NCI-H2171 treated with DMSO at 0.1 percent for 48 hours (cell line): Measurements from ENCODE around the gene SETDB1.
"Not testable (repeated sequence)": the region's sequence is repeated elsewhere in the genome, so short reads cannot be mapped to it uniquely, and the experiment has no call there.

Experiments used
- DNase-seq: peaks from one replicate; lab custom pipeline; 2025; lab: John Stamatoyannopoulos, UW

The SETDB1 gene

DNA sequence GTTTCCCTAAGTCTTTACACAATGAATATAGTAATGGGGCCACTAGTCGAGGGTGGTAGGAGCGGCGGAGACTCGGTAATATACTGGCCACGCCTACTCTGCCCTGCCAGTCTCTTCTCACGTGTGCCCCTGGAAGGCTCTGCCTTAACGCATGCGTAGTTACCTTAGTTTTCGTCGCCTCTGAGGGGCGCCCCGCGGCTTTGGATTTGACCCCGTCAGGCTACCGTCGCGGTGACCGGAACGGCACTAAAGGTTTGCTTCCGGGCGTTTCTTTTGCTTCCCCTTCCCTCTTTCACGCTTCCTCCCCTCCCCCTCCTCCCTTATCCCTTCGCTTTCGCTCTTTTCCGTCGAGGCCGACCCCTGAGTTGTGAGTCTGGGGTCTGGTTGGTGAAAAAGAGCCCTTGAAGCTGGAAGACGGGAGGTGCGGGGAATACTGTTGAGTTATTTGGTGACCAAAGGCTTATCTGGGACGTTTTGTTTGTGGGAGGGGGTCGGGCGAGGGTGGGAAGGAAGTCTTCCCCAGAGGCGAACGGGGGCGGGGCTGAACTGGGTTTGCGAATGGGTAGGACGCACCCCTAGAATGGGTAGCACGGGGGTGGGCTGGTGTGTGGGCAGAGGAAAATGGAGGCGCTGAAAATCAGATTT, at the start of gene SETDB1:
TSS of gene SETDB1 (plus strand) at position 267 of the 645 bp plus-strand sequence. CDS start 1,352 bp downstream, outside the sequence.
- peak; percentile 99 for DNase-seq

DNA sequence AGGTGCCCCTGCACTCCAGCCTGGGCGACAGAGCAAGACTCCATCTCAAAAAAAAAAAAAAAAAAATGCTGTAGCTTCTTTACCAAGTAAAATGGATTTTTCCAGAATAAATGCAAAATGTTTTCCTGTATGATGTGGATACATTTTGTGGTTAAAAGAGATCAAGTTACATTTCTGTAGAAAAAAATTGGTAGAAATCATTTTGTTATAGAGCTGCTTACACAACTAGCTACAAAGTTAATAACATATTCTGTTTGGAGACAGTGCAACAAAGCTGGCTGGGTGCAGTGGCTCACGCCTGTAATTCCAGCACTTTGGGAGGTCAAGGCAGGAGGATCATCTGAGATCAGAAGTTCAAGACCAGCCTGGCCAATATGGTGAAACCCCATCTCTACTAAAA, 47.2 kb upstream of the SETDB1 start:
- DNase-seq: not testable (repeated sequence)

DNA sequence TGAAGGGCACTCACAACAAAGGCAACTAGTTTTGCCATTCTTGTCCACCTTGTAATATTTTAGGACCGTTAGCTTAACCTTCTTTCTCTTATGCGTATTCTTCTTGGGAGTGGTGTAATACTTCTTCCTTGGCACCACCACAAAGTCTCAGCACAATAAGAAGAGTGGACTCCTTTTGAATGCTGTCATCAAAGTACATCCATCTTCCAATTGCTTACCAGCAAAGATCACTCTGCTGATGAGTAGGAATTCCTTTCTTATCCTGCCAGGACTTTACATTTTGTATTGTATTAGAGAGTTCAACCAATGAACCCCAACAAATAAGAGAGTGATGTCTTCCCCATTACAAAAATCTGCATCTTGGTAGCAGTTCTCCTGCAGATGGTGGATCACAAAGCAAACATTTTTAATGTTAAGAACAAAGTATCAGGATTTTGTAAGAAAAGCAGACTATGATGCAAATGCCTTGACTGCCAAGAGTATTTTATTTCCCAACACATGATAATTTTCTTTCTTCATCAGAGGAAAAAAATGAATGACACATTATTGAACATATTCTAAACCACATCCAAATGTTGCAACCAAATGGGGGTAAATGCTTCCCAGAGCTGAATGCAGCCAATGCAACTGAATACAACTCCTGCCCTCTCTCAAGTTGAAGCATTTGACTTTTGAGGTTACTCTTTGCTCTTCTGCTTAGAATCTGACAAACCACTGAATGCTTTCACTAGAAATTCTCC, 44.7 kb upstream of the SETDB1 start:
- DNase-seq: no peak

DNA sequence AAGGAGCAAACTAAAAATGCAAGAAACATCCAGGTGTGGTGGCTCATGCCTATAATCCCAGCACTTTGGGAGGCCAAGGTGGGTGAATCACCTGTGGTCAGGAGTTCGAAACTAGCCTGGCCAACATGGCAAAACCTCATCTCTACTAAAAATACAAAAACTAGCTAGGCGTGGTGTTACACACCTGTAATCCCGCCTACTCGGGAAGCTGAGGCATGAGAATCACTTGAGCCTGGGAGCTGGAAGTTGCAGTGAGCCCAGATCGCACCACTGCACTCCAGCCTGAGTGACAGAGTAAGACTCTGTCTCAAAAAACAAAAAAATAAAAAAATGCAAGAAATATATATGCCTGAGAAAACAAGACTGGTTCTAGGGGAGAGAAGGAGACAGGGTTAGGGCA, 43.0 kb upstream of the SETDB1 start:
- DNase-seq: not testable (repeated sequence)

DNA sequence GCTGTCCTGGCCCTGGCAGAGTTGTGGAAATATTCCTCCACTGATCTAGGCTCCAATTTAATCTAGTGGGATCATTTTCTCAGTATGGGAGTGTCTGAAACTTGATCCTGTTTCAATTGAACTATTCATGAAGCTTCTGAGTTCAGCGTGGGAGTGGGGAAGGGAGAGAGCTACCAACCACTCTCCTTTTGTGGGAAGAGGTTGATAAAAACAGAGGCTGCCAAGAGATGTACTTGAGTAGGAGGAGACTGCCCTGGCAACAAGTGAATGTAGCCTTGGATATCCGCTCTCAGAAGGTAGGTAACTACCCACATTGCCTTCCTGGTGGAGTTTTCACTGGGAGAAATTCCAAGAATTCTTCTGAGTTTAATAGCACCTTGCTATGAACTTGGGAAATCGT, 39.1 kb upstream of the SETDB1 start, which contains the start of gene CTXND2:
TSS of gene CTXND2 (plus strand) at position 119 of the 400 bp plus-strand sequence. CDS start 25,179 bp downstream, outside the sequence.
- DNase-seq: no peak

DNA sequence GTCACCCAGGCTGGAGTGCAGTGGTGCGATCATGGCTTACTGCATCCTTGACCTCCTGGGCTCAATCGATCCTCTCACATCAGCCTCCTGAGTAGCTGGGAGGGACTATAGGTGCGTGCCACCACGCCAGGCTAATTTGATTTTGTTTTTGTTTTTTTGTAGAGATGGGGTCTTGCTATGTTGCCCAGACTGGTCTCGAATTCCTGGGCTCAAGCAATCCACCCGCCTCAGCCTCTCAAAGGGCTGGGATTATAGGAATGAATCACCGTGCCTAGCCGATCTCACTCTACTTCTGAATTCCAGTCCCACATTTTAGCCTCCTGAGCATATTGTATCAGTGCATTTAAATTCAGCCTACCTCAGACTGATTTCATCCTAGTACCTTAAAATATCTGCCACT, 37.4 kb upstream of the SETDB1 start:
- no peak for DNase-seq

DNA sequence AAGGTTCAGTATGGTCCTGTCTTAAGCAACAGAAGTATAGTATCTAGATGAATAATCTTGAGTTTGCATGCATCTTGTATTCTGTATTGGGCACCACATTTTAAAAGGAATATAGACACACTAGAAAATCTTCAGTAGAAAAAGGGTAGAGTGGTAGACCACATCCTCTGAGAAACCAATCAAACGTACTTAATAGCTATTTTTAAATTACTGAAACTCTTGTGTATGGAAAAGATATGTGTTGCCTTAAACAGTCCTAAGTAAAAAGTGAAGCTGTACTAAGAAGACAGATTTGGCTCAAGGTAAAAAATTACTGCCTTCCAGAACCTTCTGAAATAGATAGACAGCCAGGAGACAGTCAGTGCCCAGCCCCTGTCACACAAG, 36.1 kb upstream of the SETDB1 start:
- DNase-seq: no peak

DNA sequence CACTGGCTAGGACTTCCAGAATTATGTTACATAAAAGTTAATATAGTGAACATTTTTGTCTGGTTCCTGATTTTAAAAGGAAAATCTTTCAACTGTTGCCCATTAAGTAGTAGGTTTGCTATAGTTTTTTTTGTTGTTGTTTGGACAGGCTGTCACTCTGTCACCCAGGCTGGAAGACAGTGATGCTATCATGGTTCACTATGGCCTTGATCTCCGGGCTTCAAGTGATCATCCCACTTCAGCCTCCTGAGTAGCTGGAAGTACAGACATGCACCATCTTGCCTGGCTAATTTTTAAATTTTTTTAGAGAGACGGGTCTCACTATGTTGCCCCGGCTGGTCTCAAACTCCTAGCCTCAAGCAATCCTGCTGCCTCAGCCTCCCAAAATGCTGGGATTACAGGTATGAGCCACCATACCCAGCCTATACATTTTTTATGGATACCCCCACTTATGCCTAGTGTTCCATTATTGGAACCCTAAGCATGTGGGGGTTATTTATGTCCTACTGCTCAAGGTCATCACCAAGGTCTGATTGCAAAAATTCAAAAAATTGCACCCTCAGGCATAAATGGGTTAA, 32.7 kb upstream of the SETDB1 start:
- no peak for DNase-seq

DNA sequence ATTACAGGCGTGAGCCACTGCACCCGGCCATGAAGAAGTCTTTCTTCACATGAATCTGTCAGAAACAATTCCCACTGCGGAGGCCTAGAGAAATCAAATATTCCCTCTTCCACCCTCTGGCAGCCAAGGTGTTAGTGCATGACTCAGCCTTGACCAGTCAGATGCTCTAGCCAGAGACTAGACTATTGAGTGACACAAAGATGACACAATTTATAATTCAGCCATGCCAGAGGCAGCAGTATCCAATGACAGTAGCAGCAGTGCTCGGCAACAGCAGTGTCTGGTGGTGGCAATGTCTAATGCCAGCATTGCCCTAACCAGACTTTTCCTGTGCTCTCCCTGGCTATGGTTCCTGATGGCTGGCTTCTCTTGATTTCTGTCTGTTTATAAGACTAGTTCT, 30.5 kb upstream of the SETDB1 start:
- DNase-seq: no peak

DNA sequence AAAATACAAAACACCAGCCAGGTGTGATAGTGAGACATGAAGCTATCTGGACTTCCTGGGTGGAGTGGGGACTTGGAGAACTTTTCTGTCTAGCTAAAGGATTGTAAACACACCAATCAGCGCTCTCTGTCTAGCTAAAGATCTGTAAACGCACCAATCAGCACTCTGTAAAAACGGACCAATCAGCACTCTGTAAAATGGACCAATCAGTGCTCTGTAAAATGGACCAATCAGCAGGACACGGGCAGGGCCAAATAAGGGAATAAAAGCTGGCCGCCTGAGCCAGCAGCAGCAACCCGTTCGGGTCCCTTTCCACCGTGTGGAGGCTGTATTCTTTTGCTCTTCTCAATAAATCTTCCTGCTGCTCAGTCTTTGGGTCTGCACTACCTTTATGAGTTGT, 26.4 kb upstream of the SETDB1 start:
- not testable (repeated sequence) for DNase-seq

DNA sequence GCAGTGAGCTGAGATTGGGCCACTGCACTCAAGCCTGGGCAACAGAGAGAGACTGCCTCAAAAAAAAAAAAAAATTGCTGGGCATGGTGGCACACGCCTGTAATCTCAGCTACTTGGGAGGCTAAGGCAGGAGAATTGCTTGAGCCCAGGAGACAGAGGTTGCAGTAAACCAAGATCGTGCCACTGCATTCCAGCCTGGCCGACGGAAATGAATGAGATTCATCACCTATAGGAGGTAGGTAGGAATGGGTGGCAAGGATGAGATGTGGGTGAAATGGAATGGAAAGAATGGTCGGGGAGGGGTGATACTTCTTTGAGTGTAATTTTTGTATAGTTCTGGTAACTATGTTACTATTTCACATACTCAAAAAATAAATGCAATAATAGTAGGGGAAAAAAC, 23.8 kb upstream of the SETDB1 start:
- DNase-seq: no peak

DNA sequence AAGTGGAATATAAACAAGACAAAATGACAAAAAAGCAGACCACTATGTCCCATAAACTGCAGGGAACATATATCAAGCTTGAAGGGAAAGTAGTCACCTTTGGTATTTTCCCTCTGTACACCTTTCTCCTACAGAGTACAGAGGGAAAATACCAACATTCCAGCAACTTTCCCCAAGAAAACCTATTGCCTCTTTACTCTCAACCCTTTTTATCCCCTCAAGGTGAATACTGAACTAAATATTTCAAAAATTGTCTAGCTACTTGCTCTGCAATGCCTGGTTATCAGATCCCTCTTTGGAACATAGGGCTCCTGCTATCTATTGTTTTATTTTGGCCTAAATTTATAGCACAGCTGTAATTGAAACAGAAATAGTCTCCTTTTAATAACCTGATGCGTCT, 23.4 kb upstream of the SETDB1 start:
- no peak for DNase-seq

DNA sequence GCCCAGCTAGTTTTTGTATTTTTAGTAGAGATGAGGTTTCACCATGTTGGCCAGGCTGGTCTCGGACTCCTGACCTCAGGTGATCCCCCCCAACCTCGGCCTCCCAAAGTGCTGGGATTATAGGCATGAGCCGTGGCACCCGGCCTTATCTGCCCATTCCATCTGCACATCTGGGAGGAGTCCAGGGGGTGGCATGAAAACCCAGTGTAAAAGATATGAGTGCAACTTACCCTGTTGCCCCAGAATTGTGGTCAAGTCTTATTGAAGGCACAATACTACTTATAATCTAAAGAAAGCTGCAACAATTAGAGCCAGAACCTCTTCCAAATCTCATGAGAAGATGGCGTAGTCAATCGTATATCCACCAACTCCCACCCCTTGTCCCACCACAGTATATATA, 20.9 kb upstream of the SETDB1 start:
- no peak for DNase-seq

DNA sequence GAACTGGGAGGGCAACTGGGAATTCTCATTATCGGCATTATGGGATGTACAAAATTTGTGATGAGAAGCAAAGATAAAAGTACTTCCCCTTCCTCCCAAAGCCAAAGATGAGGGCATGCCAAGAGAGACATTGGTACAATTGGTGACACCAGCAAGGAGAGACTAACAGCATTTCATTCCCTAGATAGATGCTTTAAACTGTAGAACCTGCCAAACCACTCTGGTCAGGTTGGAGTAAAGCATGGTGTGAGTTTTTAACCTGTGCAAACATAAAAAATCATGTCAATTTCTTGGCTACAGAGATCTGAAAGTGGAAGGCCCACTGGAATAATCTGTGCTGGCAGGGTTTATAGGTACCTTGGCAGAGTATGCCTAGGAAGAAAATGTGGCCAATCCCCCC, 19.8 kb upstream of the SETDB1 start:
- no peak for DNase-seq

DNA sequence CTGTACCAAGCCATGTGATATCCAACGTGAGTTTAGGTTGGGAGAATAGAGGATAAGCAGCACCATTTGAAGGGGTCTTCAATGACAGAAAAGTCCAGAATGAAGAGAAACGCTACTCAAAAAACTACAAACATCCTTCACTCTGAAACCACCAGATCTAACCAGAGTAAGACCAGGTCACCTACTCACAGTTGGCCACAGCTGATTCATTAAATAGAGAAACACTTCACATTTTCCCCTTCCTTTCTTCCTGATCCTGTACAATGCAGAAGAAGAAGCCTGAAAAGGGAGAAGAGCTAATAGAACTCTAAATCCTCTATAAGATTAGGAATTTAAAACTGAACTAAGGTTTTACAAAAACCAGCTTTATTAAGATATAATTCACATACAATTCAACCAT, 19.4 kb upstream of the SETDB1 start:
- DNase-seq: no peak

DNA sequence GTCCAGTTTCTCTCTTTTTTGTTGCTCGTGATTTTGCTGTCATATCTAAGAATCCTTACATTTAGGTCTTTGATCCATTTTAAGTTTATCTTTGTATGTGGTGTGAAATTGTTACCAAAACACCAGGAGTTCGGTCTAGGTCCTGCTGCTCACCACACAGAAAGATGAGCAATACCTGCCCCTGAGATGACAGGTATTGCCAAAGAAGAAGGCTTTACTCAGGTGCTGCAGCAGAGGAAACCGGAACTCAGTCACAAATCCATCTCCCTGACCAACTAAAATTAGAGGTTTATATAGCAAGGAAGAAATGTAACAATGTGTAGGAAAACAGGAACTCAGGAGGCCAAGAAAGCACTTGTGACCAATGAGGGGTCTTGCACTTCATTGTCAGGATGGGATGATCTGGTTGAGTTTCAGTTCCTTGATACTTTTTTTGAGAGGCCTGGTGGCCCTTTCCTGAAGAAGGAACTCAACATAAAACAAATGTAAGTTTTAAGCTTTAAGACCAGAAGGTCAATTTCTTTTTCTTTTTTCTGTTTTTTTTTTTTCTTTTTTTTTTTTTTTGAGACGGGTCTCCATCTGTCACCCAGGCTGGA, 16.5 kb upstream of the SETDB1 start:
- DNase-seq: no peak

DNA sequence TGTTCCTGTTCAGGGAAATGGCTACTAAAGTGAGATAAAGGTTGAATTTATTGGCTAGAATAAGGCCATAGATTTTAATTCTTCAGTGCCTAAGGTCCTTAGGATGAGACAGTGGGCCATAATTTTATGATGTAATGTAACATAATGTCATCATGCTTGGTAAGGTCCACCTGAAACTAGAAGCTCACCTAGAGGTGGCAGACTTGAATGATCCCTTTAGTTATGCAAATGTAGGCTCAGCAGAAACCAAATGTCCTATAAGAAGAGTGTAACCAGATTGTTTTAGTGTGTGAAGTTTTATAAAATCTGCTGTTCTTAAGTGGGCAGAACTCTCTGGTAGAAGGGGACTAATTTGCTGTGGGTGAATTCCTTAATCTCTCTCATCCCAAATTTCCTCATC, 13.5 kb upstream of the SETDB1 start:
- DNase-seq: no peak

DNA sequence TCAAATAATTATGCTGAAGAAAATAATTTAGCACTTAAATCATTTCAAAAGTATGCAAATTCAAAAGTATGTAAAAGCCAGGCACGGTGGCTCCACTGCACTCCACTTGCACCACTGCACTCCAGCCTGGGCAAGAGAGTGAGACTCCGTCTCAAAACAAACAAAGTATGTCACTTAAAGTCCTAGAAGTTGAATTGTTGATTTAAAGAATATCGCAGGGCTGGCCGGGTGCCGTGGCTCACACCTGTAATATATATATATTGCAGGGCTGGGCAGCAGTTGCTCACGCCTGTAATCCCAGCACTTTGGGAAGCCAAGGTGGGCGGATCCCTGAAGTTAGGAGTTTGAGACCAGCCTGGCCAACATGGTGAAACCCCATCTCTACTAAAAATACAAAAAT, 8.8 kb upstream of the SETDB1 start:
- DNase-seq: no peak

DNA sequence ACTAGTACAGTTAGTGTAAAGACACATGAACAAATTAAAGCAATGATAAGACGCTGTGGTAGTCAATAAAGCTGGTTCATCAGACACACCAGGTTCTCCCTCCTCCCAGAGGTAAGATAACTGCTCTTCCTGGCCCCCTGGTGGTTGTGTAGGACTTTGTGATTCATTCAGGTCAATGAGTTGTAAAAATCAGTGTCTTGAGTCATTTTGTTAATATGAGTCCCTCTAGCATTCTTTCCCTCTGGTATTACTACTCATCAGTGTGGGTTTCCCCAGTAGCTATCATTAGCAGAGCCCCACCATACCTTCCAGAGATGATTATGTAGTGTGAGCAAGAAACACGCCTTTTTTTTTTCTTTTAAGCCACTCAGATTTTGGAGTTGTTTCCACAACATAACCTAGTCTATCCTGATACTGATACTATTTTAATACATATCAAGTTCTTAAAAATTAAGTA, 3.6 kb upstream of the SETDB1 start:
- peak; percentile 75 for DNase-seq

DNA sequence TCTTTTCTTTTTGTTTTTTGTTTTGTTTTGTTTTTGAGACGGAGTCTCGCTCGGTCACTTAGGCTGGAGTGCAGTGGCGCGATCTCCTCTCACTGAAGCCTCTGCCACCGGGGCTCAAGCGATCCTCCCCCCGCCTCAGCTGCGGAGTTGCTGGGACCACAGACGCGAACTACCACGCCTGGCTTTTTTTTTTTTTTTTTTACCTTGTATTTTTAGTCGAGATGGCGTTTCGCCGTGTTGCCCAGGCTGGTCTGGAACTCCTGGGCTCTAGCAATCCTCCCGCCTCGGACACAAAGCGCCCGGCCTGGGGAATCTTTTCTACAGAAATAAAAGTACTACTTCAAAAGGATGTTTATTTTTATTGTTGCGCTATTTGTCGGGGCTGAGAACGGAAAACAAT, 1.1 kb upstream of the SETDB1 start:
- no peak for DNase-seq

DNA sequence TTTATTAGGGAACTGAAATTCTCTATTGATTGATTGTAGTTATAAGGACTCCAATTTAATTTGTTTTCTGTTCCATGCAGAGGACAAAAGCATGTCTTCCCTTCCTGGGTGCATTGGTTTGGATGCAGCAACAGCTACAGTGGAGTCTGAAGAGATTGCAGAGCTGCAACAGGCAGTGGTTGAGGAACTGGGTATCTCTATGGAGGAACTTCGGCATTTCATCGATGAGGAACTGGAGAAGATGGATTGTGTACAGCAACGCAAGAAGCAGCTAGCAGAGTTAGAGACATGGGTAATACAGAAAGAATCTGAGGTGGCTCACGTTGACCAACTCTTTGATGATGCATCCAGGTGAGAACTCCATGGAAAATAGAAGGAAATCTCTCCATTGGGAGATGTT, 1.5 kb downstream of the SETDB1 start:
- no peak for DNase-seq

DNA sequence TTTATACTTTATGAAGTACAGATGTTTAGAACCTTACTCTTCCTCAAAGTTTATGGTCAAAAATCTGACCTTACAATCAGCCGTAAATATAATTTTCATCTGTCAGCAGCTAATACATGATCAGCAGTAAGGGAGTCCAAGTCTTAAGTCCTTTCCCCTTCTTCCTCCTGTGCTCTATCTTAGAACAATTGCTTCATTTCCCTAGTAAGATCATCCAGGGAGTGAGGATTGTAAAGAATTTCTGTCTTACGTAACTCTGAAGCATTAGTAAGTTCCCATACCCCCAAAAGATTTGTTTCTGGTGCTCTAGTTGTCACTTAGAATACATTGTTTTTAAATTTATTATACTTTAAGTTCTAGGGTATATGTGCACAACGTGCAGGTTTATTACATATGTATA, 2.1 kb downstream of the SETDB1 start:
- no peak for DNase-seq

DNA sequence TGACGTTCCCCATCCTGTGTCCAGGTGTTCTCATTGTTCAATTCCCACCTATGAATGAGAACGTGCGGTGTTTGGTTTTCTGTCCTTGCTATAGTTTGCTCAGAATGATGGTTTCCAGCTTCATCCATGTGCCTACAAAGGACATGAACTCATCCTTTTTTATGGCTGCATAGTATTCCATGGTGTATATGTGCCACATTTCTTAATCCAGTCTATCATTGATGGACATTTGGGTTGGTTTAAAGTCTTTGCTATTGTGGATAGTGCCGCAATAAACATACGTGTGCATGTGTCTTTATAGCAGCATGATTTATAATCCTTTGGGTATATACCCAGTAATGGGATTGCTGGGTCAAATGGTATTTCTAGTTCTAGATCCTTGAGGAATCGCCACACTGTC, 2.6 kb downstream of the SETDB1 start:
- DNase-seq: not testable (repeated sequence)
